A549 (cell line): ENCODE data around the gene VSNL1. TPM values are rescaled to one million over a fixed set of nuclear protein-coding genes. Genes with fewer than 3 reads are reported as not detected.

Source experiments
- ATAC-seq, 2 experiments: fragments of 200-7000 bp in 1 of 2; fragments of >200 bp in 1 of 2; cut with Nextera tagmentation in 1 of 2; cut with Tn5 transposase in 1 of 2; 3 replicates each; pipeline versions ENCODE4 v1.8.0 to v1.9.1; 2018 to 2020; ENCODE audit warnings: mild to moderate bottlenecking in 1 of 2, moderate library complexity in 1 of 2
- CTCF ChIA-PET: fragments of 300-600 bp; sonication (Branson Sonifier 250); formaldehyde crosslinking; extraction: SDS; loops from one replicate; lab custom pipeline; 2021; ENCODE audit warnings: antibody characterized with exemption, inconsistent platforms; lab: Yijun Ruan, JAX
- POLR2A ChIA-PET: fragments of 350-600 bp; formaldehyde crosslinking; extraction: SDS; loops from one replicate; lab custom pipeline; 2021; ENCODE audit warnings: antibody characterized with exemption, inconsistent platforms; lab: Yijun Ruan, JAX
- DNase-seq, 2 experiments: peaks; one replicate each; pipeline versions ENCODE4 v3.0.0 to v3.0.0-alpha.2; 2011 to 2016; ENCODE audit warnings: low read depth in 1 of 2, low spot score in 1 of 2
- FAIRE-seq: peaks from 2 replicates; lab custom pipeline; 2011; peaks lifted over from hg19 to GRCh38; lab: Jason Lieb, UNC
- H3K27ac ChIP-seq, 2 experiments: fragments of >200 bp; sonication (Bioruptor Twin); formaldehyde crosslinking; 3 replicates each; pipeline ENCODE4 v1.5.1; 2016 to 2017
- H3K4me1 ChIP-seq: fragments of >200 bp; sonication (Bioruptor Twin); formaldehyde crosslinking; 3 replicates; pipeline ENCODE4 v1.6.1; 2016
- H3K4me2 ChIP-seq: fragments of >200 bp; sonication (Bioruptor Twin); formaldehyde crosslinking; 3 replicates; pipeline ENCODE4 v1.6.1; 2016
- H3K4me3 ChIP-seq: fragments of >200 bp; sonication (Bioruptor Twin); formaldehyde crosslinking; 3 replicates; pipeline ENCODE4 v1.5.1; 2016
- H3K9me3 ChIP-seq: fragments of >200 bp; sonication (Bioruptor Twin); formaldehyde crosslinking; 3 replicates; pipeline ENCODE4 v1.6.1; 2016
- BCL3 ChIP-seq: fragments of >200 bp; sonication (Bioruptor Twin); formaldehyde crosslinking; IDR thresholded peaks from 3 replicates; pipeline ENCODE4 v1.6.1; 2016
- BHLHE40 ChIP-seq: IDR thresholded peaks from 2 replicates; pipeline ENCODE4 v1.6.1; 2012; ENCODE audit warnings: low read depth, low read length, inconsistent platforms
- CHD4 ChIP-seq: fragments of 200-600 bp; sonication (generic); IDR thresholded peaks from 2 replicates; pipeline ENCODE4 v1.6.1; 2016; ENCODE audit warnings: antibody characterized with exemption, mild to moderate bottlenecking, borderline replicate concordance
- EHF ChIP-seq: fragments of 250-450 bp; sonication (Bioruptor Pico); IDR thresholded peaks from 2 replicates; pipeline ENCODE4 v1.5.0; 2020; ENCODE audit warnings: mild to moderate bottlenecking
- ELK1 ChIP-seq: fragments of 150-350 bp; IDR thresholded peaks from 2 replicates; pipeline ENCODE4 v1.6.1; 2014; ENCODE audit warnings: low read depth, mild to moderate bottlenecking, low read length
- EP300 ChIP-seq, 2 experiments: fragments of >200 bp; sonication (Bioruptor Twin); formaldehyde crosslinking; IDR thresholded peaks; 2 replicates in 1 of 2; 3 replicates in 1 of 2; pipeline ENCODE4 v1.6.1; 2016 to 2017
- ESRRA ChIP-seq: fragments of 150-350 bp; IDR thresholded peaks from 2 replicates; pipeline ENCODE4 v1.6.1; 2014; ENCODE audit warnings: mild to moderate bottlenecking, low read length, borderline replicate concordance
- FOSL2 ChIP-seq, 2 experiments: fragments of 450-650 bp in 1 of 2; fragments of >200 bp in 1 of 2; sonication (Bioruptor Twin) in 1 of 2; formaldehyde crosslinking; IDR thresholded peaks; 2 replicates each; pipeline versions ENCODE4 v1.5.0 to v1.6.1; 2016 to 2020; ENCODE audit warnings: mild to moderate bottlenecking in 1 of 2, moderate library complexity in 1 of 2
- FOXS1 ChIP-seq: fragments of 250-450 bp; sonication (Bioruptor Pico); IDR thresholded peaks from 2 replicates; pipeline ENCODE4 v1.5.0; 2020; ENCODE audit warnings: mild to moderate bottlenecking, moderate library complexity
- HMGXB4 ChIP-seq: fragments of 250-450 bp; sonication (Bioruptor Pico); IDR thresholded peaks from 2 replicates; pipeline ENCODE4 v1.5.0; 2021; ENCODE audit warnings: mild to moderate bottlenecking, moderate library complexity, borderline replicate concordance
- HOXA7 ChIP-seq: fragments of 250-450 bp; sonication (Bioruptor Pico); IDR thresholded peaks from 2 replicates; pipeline ENCODE4 v1.5.0; 2020; ENCODE audit warnings: mild to moderate bottlenecking, moderate library complexity
- HOXB13 ChIP-seq: fragments of 250-450 bp; sonication (Bioruptor Pico); IDR thresholded peaks from 2 replicates; pipeline ENCODE4 v1.5.0; 2020; ENCODE audit warnings: low read depth, mild to moderate bottlenecking, moderate library complexity
- KDM5A ChIP-seq: fragments of 200-600 bp; sonication (generic); IDR thresholded peaks from 2 replicates; pipeline ENCODE4 v1.6.1; 2016; ENCODE audit warnings: antibody characterized with exemption, mild to moderate bottlenecking
- MAFK ChIP-seq: fragments of 450-650 bp; IDR thresholded peaks from 2 replicates; pipeline ENCODE4 v1.6.1; 2014; ENCODE audit not compliant: partially characterized antibody
- RFX5 ChIP-seq: fragments of 450-650 bp; IDR thresholded peaks from 2 replicates; pipeline ENCODE4 v1.7.1; 2014; ENCODE audit warnings: antibody characterized with exemption, mild to moderate bottlenecking, moderate library complexity
- RNF2 ChIP-seq: fragments of 200-600 bp; sonication (generic); IDR thresholded peaks from 2 replicates; pipeline ENCODE4 v1.6.1; 2016; ENCODE audit warnings: low read depth, mild to moderate bottlenecking, antibody characterized with exemption, moderate library complexity, borderline replicate concordance
- SMC3 ChIP-seq: fragments of >200 bp; sonication (Bioruptor Twin); formaldehyde crosslinking; IDR thresholded peaks from 3 replicates; pipeline ENCODE4 v1.6.1; 2018; ENCODE audit warnings: inconsistent platforms
- SREBF2 ChIP-seq: fragments of 450-650 bp; IDR thresholded peaks from 2 replicates; pipeline ENCODE4 v1.6.1; 2014; ENCODE audit warnings: mild to moderate bottlenecking, moderate library complexity
- whole genome bisulfite sequencing: methylation state at CpG from one replicate; pipeline ENCODE4 v1.1.6; 2017; ENCODE audit errors: missing lambda C conversion rate; 5-methylcytosine and 5-hydroxymethylcytosine counted together
- polyA plus RNA-seq, 4 experiments: library from polyadenylated mRNA; depleted of rRNA in 3 of 4; stranded (reverse); fragments of >200 nt; fragmentation: RNase III in 1 of 4; extraction: RNeasy Plus Mini Kit Qiagen cat#74134 plus additional on column Dnase treatment in 1 of 4; gene quantifications; 2 replicates in 3 of 4; 3 replicates in 1 of 4; pipeline ENCODE4 v1.2.3, GENCODE V29; 2011 to 2017
- TF ChIP-seq, protein P1 (sequence below): fragments of 200-600 bp; sonication (generic); IDR thresholded peaks from 2 replicates; pipeline ENCODE4 v1.6.1; 2016; ENCODE audit warnings: antibody characterized with exemption, mild to moderate bottlenecking, moderate library complexity
- TF ChIP-seq, protein P2 (sequence below): fragments of >200 bp; sonication (Bioruptor Twin); formaldehyde crosslinking; IDR thresholded peaks from 3 replicates; pipeline ENCODE4 v1.5.1; 2016

The VSNL1 gene
- polyA plus RNA-seq, 2 of the 4 experiments (the other 2 are of a cell fraction), result not detected

- ATAC-seq, result no peak
- no peaks in the 10 kb centered on the region for H3K9me3 ChIP-seq
- TF ChIP-seq HMGXB4 (CRISPR knock-in tag), result no peak
- peak; percentile 13 for TF ChIP-seq MAFK
- CTCF ChIA-PET, result interaction anchor here (0.9 to 1.5 kb wide), 5 partner anchors 9 to 226 kb away, joined by 3 to 5 read pairs (median 3); no protein-coding TSS in a partner anchor
- FAIRE-seq, result no peak
- no peaks in the 10 kb centered on the region for H3K4me1 ChIP-seq
- POLR2A ChIA-PET, result no interaction called here
- H3K4me3 ChIP-seq, result no peak overlapping the region
- H3K27ac ChIP-seq, result no peak overlapping the region
- 62% methylated on average over 5 of the region's 5 CpGs for WGBS
- H3K4me2 ChIP-seq, result no peak overlapping the region
- no peak for DNase-seq
Observed at GRCh38 chr2:17604050-17604449, 63.6 kb downstream of the VSNL1 start.

DNA sequence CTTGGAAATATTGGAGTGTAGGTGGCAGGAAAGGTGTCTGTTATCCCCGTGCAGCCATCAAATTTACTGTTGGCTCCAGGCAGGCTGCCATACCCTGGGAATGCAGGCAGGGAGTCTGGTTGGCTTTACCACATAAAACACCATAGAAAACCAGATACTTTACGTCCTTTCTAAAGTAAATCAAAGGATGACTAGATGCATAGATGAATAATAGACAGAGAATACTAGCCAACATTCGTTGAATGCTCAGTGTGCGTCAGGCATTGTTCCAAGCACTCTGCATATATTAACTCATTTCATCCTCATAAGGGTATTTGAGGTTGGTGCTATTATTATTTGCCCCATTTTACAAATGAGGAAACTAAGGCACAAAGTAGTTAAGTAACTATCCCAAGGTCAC is 65.2 kb downstream of the VSNL1 start:
- FAIRE-seq, result no peak
- Histone ChIP-seq H3K9me3 (no peaks in the 10 kb centered on the region), H3K4me2 (no peak overlapping the region), H3K4me3 (no peak overlapping the region), H3K27ac (no peak overlapping the region), H3K4me1 (no peaks in the 10 kb centered on the region)
- ATAC-seq, result no peak
- TF ChIP-seq ELK1 (no peak), HOXA7 (CRISPR knock-in tag) (no peak), EP300 (IDR thresholded peaks at IDR 0.05) (no peak), ESRRA (no peak), SMC3 (no peak), RNF2 (no peak), RFX5 (no peak), FOSL2 (IDR thresholded peaks at IDR 0.05) (no peak), FOSL2 (CRISPR knock-in tag; IDR thresholded peaks at IDR 0.05) (no peak), BHLHE40 (no peak), KDM5A (no peak), SREBF2 (no peak), EHF (CRISPR knock-in tag) (no peak), FOXS1 (CRISPR knock-in tag) (no peak), CHD4 (no peak), HOXB13 (CRISPR knock-in tag) (no peak), BCL3 (no peak)
- TF ChIP-seq, protein P1, sequence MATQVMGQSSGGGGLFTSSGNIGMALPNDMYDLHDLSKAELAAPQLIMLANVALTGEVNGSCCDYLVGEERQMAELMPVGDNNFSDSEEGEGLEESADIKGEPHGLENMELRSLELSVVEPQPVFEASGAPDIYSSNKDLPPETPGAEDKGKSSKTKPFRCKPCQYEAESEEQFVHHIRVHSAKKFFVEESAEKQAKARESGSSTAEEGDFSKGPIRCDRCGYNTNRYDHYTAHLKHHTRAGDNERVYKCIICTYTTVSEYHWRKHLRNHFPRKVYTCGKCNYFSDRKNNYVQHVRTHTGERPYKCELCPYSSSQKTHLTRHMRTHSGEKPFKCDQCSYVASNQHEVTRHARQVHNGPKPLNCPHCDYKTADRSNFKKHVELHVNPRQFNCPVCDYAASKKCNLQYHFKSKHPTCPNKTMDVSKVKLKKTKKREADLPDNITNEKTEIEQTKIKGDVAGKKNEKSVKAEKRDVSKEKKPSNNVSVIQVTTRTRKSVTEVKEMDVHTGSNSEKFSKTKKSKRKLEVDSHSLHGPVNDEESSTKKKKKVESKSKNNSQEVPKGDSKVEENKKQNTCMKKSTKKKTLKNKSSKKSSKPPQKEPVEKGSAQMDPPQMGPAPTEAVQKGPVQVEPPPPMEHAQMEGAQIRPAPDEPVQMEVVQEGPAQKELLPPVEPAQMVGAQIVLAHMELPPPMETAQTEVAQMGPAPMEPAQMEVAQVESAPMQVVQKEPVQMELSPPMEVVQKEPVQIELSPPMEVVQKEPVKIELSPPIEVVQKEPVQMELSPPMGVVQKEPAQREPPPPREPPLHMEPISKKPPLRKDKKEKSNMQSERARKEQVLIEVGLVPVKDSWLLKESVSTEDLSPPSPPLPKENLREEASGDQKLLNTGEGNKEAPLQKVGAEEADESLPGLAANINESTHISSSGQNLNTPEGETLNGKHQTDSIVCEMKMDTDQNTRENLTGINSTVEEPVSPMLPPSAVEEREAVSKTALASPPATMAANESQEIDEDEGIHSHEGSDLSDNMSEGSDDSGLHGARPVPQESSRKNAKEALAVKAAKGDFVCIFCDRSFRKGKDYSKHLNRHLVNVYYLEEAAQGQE, result no peak
- TF ChIP-seq, protein P2, sequence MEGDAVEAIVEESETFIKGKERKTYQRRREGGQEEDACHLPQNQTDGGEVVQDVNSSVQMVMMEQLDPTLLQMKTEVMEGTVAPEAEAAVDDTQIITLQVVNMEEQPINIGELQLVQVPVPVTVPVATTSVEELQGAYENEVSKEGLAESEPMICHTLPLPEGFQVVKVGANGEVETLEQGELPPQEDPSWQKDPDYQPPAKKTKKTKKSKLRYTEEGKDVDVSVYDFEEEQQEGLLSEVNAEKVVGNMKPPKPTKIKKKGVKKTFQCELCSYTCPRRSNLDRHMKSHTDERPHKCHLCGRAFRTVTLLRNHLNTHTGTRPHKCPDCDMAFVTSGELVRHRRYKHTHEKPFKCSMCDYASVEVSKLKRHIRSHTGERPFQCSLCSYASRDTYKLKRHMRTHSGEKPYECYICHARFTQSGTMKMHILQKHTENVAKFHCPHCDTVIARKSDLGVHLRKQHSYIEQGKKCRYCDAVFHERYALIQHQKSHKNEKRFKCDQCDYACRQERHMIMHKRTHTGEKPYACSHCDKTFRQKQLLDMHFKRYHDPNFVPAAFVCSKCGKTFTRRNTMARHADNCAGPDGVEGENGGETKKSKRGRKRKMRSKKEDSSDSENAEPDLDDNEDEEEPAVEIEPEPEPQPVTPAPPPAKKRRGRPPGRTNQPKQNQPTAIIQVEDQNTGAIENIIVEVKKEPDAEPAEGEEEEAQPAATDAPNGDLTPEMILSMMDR, result no peak
- WGBS, result 35% methylated on average over 4 of the region's 4 CpGs
- ChIA-PET POLR2A (no interaction called here), CTCF (interaction anchor here (0.9 kb wide), 1 partner anchor 37 kb away, joined by 3 read pairs; no protein-coding TSS in a partner anchor)
- no peak for DNase-seq
